IPS DF 4.7 (cell line): Measurements from ENCODE around the gene ATP2B2.

Source experiments
- DNase-seq: peaks from one replicate; pipeline ENCODE4 v3.0.0-alpha.2; 2013; ENCODE audit warnings: low spot score; ENCODE audit errors: extremely low read depth

Gene ATP2B2

DNA sequence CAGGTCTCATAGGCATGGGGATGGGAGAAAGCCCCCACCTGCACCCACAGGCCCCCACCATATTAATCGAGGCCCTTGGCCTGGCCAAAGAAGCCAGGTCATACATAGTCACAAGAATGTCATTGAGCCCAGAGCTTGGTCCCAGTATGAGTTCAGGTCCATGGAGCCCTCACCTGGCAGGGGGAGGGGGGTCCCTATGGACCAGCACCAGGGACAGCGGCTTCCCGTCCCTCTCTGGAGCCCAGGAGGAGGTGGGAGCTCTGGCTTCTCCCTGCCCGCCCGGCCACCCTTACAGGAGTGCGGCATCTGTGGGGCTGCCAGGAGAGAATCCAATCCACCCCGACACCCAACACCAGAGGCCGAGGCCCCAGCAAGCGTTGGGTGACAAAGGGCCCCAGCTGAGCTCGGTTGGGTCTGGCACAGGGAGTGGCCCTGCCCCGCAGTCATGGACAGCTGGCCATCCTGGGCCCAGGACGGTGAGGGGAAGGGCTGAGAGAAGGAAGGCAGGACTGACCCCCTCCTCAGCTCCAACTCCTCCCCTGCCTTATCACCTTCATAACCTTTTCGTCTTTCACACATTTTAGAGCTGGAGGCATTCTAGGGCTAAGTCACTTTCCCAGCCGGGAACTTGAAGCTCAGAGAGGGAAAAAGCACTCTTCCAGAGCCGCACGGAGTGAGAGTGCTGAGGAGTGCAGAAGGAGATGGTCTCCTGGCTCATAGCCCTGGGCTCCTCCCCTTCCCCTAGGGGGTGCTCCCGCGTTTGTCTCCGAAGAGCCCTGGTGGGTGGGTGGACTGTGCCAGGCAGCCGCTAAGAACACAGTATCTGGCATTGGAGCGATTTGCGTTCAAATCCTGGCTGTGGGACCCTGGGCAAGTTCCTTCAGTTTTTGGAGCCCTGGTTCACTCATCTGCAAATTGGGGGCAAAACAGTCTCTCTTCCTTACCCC is 54.6 kb downstream of the ATP2B2 start:
- DNase-seq, result no peak

DNA sequence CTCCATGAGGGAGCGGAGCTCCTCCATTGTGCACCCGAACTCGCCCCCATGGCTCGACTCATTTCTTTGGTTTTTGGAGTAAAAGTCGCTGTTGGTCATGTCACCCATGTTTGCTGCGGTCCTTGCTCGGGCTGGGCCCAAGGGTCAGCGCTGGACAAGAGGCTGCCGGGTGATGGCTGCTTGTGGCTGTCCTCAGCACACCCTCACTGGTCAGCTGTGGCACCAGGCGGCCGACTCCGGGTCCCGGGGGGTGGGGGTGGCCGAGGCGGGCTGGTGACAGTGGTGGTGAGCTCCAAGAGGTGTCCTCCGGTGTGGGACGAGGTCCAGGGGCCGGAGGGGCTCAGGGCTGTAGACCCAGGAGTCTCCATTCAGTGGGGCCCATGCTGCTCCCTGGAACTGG is 56.0 kb downstream of the ATP2B2 start:
- no peak for DNase-seq

DNA sequence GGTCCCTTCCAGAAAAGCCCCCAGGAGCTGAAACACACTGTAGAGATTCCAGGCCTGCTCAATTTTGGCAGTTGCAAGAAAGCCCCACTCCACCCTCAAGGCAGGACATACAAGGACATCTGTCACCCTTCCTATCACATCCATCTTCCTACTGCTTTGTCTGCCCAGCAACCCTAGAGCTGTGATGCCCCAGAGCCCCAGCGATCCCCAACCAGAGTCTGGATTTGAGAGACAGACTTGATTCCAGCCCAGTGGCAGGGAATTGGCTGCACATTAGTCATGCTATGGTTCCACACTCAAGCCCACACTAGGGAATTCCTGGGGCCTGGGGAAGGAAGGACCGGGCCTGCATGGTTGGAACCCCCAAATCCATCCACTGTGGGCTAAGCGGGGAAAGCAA is 56.8 kb downstream of the ATP2B2 start:
- no peak for DNase-seq

DNA sequence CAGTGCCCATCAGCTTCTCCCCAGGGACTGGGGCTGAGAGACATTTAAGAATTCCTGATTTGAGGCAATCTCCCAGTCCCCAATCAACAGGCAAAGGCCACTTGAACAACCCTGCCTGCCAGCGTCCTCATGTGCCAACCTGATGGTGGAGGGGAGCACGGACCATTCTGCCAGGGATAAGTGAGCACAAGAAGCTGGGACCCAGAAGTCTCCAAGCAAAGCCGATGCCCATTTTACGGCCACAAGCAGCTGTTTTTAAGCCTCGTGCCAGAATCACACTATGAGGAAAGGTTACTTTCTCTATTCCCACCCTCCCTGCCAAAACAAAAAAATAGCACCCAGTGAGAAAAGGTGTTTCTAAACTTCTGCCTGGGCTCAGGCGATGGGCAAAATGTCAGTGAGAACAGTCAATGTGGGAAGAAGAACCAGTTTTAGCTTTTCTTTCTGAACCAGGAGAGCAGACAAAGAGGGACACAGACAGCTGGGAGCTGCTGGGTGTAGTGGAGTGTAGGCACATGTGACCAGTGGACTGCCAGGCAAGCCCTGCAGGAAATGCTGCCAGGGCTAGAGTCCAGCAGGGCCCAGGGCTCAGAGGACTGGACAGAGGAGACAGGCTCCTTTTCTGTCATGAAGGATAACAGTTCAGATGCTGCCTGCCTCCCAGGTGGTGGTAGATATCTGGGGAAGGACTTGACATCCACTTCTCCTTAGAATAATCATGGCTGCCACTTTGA is 57.7 kb downstream of the ATP2B2 start:
- no peak for DNase-seq

DNA sequence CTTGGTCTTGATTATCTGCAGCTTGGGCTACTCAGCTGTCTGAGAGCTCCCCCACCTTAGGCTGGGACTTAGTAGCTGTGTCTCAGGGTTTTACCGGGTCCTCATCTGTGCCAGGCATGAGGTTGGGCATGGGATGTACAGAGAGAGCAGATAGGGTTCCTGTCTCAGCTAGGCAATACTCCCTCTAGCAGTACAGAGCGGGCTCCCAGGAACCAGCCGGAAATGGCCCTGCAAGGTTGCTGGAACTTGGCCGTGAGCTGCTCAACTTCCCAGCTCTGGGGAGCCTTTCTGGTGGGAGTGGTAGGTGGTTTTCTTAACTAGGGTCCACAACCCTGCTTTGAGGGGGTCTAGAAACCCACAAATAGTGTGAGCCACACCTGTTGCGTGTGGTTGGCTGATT is 58.3 kb downstream of the ATP2B2 start:
- no peak for DNase-seq

DNA sequence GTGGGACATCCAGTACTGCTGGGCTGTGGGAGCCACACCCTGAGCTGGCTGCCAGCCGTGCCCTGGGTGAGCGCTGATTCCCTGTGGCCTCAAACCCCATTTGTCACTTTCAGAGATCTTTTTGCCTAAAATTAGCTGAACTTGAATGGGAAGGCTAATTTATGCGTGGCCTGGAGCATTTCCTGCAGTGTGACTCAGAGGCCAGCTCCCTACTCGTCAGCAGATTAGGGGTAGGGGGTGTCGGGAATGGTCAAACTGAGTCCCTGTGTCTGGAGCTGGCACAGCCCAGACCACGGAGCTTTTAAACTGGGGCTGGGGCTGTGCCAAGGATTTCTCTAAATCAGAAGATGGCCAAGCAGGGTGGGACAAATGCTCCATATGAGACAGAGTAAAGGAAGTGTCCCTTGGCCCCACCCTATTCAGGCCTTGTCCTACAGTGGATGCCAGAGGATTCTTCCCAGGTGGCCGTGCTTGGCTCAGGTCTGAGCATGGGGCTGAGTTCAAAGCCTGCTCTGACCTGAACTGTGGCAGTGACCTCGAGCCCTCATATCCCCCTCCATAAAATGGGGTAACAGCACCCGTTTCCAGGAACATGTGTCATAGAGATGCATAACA is 59.7 kb downstream of the ATP2B2 start:
- DNase-seq, result no peak

DNA sequence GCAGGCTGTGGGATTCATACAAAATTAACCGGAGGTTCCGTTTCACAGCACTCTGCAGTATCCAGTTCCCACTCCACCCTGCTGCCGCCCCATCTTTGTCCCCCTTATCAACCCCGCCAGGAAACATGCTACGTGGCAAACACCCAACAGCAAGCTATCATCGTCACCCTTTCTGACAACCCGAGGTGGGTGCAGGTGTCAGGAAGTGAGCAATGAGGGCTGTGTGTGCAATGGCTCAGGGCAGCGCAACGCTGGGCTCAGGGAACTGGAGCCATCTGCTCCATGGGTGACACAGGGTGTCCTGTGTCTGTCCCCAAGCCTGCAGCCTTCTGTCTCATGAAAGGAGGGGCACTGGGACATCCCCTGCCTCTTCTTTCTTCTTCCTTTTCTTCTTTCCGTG is 60.9 kb downstream of the ATP2B2 start:
- DNase-seq, result no peak

DNA sequence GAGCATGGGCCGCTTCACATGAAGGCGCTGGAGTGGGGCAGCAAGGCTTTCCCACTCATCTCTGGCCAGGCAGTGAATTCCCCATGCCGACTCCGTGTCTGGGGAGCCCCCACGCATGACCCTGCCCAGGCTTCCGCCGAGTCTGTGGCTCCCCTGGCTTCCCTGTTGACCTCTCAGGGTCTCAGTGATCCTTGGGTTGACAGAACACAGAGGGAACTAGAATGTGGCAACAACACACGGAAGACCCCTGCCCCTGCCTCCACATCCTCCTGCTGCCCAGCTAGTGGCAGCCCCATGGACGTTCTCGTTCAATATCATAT is 61.3 kb downstream of the ATP2B2 start:
- DNase-seq, result no peak

DNA sequence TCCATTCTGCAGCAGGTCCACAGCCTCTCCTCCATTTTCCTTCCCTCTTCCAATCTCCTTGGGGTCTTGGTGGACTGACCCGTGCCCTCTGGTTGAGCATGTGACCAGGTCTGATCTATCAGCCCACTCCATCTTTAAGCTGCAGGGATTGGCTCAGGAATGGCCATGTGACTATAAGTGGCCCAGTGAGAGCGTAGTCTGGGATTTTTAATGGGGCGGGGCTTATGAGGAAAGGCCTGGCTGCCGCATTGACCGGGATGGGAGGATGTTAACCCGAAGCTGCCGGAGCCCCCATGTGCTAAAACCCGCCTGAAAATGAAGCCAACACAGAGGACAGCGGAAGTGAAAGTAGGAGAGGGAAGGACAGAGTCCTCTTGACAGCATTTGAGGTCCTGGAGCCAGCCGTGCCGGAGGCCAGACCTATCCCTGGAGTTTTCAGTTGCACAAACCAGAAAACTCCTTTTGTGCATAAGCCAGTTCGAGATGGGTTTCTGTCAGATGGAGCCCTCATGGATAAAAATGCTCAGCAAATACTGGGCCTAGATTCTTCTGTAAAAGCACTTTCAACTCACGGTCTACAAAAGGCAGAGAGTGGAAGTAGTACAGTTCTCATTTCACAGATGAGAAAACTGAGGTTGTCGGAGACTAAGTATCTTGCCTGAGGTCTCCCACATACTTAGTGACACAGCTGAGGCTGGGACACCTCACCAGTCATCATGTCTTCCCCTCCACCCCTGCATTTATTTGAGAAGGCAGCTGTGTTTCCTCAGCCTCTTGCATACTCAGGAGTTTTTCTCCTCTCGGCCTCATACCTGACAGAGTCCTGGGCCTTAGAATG is 61.9 kb downstream of the ATP2B2 start:
- DNase-seq, result no peak

DNA sequence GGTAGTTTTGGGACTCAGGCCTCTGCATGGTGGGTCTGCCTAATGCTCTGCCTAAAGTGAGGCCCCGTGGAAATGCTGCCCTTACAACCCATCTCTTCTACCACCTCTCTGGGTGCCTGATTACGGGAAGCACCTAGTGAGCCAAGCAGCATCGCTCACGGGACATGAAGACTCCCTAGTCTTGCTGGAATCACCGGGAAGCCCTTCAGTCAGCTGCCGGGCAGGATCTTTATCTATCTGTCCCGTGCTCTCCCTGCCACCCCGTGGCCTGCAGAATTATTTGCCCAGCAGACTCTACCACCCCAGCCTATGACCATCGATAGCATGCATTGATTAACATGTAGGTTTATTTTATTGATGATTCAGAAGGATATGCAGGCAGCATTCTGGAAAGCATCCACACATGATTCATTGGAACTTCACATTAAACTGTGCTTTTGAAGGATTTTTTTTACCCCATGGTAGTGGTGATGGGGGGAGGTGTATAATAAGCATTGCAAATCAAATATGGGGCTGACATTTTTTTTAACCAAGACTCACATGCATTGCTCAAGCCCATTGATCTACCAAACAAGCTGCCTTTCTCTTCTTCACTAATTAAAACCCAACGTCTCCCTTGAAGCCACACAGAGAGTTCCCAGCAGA is 63.1 kb downstream of the ATP2B2 start:
- no peak for DNase-seq

DNA sequence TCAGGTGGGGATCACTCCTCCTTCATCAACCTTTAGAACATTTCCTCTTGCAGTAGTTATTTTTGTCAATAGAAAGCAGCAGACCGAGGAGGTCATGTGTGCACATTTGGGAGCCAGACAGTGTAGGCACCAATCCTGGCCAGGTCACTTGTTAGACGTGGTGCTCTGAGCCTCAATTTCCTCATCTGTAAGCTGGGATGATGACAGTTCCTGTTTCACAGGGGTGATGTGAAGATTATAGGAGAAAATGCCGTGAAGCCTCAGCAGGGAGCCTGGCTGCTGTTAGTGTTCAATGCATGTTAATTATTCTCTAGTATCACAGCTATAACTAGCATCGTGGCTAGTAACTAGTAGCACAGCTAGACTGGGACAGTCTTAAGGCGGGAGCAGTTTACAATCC is 64.7 kb downstream of the ATP2B2 start:
- no peak for DNase-seq

DNA sequence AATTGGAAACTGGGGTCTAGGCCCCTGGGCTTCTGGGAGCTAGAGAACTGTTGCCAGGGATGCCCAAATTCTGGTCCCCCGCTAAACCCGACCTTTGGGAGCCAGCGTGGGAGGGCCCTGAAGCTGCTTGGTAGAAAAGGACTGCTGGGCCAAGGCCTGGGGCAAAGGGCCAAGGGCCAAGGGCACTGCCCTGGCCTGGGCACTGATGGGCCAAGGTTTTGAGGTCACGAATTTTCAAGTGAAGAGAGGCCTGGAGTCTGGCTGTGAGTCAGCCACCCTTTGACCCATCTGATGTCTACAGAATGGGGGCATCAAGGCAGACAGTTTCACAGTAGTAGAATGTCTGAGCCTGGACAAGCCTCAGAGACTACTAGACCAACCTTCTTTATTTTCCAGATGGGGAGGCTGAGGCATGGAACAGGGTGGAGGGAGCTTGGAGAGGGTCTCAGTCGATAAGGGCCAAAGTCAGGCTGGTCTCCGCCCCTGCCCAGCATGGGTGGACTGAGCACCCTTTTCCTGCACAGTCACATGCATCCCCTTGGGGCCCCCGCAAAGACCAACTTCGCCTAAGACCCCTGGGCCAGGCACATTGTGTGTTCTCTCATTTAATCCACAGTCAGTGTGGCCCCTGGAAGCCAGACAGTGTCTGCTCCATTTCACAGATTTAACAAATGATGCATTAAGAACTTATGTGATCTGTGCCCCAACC is 66.3 kb downstream of the ATP2B2 start:
- no peak for DNase-seq

DNA sequence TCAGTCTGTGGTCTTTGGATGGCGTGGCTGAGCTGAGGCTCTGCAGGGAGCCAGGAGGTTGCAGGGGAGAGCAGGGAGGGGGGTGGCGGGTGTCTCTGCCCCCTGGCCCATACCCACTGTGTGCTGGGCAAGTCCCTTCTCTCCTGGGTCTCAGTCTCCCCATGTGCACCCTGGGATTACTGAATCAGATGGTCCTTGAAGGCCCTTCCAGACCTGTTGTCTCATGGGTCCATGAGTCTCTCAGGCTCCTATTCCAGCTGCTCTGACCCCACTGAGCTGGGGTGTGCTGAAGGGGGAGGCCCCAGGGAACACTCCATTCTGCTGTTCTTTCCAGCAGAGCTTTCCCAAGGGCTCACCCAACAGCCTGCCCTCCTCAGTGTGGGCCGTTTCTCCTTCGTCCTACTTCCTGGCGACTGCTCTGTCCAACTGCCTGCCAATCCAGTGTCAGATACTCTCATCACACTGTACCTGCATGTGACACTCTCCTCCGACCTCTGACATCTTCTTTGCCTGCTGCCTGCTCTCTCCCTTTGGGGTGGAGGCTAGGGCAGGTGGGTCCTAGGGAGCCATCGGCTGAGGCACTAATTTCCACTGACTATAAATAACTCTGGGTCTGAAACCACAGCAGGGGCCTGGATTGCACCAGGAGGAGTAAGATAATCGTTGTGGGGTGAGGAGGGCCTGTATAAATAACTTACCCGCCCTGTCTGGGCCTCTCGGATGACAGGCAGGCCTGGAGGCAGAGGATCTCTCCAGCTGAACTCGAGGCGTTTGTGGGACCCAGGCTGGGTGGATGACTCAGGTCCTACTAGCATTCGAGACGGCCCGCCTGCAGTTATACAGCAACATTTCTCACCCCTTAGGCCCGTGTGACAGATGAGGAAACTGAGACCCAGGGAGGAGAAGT is 67.1 kb downstream of the ATP2B2 start:
- no peak for DNase-seq

DNA sequence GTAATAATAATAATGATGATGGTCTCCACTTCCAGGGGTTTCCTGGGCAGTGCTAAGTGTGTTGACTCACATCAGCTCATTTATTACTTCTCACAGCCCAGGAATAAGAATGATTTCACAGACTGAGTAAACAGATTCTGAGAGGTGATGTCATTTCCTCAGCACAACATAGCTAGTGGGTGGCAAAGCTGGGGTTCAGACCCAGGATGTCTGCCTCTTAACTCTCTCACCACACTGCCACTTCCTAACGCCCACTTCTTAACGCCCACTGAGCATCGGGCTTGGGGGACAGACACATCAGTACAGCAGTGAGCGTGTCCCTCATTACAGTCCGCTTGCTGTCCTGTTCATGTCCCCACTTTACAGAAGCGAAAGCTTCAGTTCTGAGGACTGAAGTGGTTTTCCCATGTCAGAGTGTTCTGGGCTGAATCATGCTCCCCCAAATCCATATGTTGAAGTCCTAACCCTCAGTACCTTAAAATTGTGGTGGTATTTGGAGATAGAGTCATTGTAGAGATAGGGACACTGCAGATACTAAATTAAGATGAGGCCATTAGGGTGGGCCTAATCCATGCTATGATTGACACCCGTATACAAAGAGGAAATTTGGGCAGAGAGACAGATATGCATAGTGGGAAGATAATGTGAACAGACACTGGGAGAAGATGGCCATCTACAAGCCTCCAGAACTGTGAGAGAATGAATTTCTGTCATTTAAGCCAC is 68.0 kb downstream of the ATP2B2 start:
- DNase-seq, result no peak

DNA sequence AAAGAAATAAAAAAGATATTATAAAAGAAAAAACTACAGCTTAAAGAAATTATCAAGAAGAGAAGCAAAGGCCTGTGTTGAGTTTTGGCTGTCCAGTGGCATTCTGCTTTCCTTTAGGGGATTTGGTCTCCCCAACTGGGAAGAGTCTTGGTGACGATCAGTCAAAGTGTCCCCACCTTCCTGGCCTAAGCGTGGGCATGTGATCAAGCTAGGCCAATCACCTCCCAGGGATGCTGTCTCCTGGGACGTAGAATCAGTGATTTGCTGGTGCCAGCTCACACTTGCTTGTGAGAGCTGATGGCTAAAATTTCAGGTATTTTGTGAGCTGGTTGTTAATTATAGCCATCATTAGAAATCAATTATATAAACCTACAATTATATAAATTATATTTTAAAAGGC is 69.5 kb downstream of the ATP2B2 start:
- no peak for DNase-seq

DNA sequence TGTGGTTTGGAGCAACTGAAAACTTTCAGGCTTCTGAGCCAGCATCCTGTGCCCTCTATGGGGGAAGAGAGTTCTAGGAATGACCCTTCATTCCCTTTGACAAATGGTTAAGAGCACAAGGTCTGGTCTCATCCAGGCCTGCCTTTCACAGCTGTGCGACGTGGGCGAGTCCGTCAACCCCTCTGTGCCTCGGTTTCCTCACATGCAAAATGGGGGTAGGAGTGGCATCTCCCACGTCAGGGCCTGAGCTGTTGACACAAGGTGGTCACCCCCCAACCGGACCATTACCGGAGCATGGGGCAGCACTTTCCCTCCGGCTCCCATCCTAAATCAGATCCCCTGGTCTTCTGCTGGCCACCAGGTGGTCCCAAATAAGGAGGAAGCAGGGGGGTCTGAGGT is 70.4 kb downstream of the ATP2B2 start:
- DNase-seq, result no peak

DNA sequence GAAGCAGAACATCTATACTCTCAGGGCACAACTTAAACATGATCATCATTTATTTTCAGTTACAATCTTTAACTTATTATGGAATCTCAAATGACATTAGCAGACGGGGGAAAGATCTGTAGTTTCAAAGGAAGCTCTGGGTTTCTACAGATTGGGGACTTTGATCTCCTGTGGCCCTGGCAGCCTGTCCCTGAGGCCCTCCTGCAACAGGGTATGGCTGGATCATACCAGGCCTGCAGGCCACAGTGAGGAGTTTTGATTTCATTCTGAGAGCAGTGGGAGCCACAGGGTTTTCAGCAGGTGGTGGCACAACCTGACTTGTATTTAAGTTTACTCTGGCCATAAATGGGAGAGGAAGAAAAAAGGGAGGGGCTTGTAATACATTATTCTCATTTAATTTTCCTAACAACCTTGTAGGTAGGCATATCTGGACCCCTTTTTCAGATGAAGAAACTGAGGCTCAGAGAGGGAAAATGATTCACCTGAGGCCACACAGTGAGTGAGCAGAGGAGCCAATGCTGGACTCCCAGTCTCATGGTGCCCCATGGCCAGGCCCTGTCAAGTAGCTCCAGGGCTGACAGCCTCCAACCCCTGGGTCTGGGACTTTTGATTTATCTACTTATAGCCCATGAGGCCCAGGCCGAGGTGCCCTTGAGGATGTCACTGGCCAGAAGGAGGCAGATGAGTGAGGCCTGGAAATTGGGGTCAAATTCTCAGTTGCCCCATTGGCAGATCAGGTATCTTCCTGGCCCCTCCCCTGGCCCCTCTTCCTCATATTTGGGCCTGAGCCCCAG is 71.0 kb downstream of the ATP2B2 start:
- DNase-seq, result no peak

DNA sequence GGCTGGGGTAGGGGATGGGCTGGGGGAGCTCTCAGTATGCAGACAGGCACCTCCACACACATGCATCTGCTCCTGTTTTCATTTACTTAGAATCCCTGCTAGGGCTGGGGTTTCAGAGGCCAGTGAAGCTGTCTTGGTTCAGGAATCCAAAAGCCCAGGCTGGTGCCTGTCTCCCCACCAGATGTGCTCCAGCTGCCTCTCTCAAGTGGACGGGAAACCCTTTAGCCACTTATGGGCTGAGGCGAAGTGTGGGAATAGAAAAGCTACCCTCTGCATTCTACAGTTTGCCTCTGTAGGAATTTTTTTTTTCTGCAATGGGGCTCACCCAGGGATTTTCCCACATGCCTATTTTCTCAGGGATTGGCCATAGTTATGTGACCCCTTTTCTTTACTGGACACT is 72.5 kb downstream of the ATP2B2 start:
- DNase-seq, result no peak
